Trophoblast cell (in vitro differentiated cells and primary cell): ENCODE data around the gene PDZD4.

Source experiments
- DNase-seq, 2 donors: peaks; one replicate each; pipeline ENCODE4 v3.0.0-alpha.2; 2016
- H2AFZ ChIP-seq: 2 replicates; pipeline ENCODE4 v1.6.1; 2013; ENCODE audit warnings: low read length, moderate library complexity, mild to moderate bottlenecking; ENCODE audit not compliant: insufficient read depth, poor library complexity
- H2AK5ac ChIP-seq: 2 replicates; pipeline ENCODE4 v1.6.1; 2013; ENCODE audit warnings: mild to moderate bottlenecking, low read length
- H2BK120ac ChIP-seq: 2 replicates; pipeline ENCODE4 v1.6.1; 2013; ENCODE audit warnings: low read length, mild to moderate bottlenecking, moderate library complexity; ENCODE audit not compliant: insufficient read depth, poor library complexity
- H2BK12ac ChIP-seq: 2 replicates; pipeline ENCODE4 v1.6.1; 2013; ENCODE audit warnings: mild to moderate bottlenecking, low read length, moderate library complexity
- H2BK5ac ChIP-seq: 2 replicates; pipeline ENCODE4 v1.6.1; 2013; ENCODE audit warnings: low read length, low read depth, moderate library complexity, mild to moderate bottlenecking; ENCODE audit not compliant: poor library complexity
- H3K14ac ChIP-seq: 2 replicates; pipeline ENCODE4 v1.6.1; 2013; ENCODE audit warnings: mild to moderate bottlenecking, low read length
- H3K18ac ChIP-seq: 2 replicates; pipeline ENCODE4 v1.6.1; 2013; ENCODE audit warnings: mild to moderate bottlenecking, low read length
- H3K23ac ChIP-seq: 2 replicates; pipeline ENCODE4 v1.6.1; 2013; ENCODE audit warnings: low read length
- H3K27ac ChIP-seq: 2 replicates; pipeline ENCODE4 v1.5.1; 2013; ENCODE audit warnings: low read depth, mild to moderate bottlenecking, inconsistent platforms, low read length, moderate library complexity
- H3K27me3 ChIP-seq: 2 replicates; pipeline ENCODE4 v1.6.1; 2013; ENCODE audit warnings: inconsistent platforms, mild to moderate bottlenecking, low read length, moderate library complexity; ENCODE audit not compliant: insufficient read depth
- H3K36me3 ChIP-seq, 2 experiments: 1 replicate in 1 of 2; 2 replicates in 1 of 2; pipeline ENCODE4 v1.6.1; 2013; ENCODE audit warnings: low read length in 2 of 2, mild to moderate bottlenecking in 2 of 2, moderate library complexity in 1 of 2; ENCODE audit not compliant: insufficient read depth in 2 of 2, control insufficient read depth in 1 of 2
- H3K4ac ChIP-seq: 2 replicates; pipeline ENCODE4 v1.6.1; 2013; ENCODE audit warnings: low read depth, mild to moderate bottlenecking, low read length, moderate library complexity
- H3K4me1 ChIP-seq, 2 experiments: 1 replicate in 1 of 2; 2 replicates in 1 of 2; pipeline ENCODE4 v1.6.1; 2013; ENCODE audit warnings: low read length in 2 of 2, mild to moderate bottlenecking in 2 of 2, moderate library complexity in 1 of 2; ENCODE audit not compliant: insufficient read depth in 2 of 2, control insufficient read depth in 1 of 2
- H3K4me2 ChIP-seq: 2 replicates; pipeline ENCODE4 v1.6.1; 2013; ENCODE audit warnings: inconsistent platforms, mild to moderate bottlenecking, low read length, moderate library complexity
- H3K4me3 ChIP-seq: 2 replicates; pipeline ENCODE4 v1.5.1; 2013; ENCODE audit warnings: mild to moderate bottlenecking, low read depth, low read length, inconsistent platforms
- H3K79me1 ChIP-seq: one replicate; pipeline ENCODE4 v1.6.1; 2013; ENCODE audit warnings: low read length
- H3K79me2 ChIP-seq: 2 replicates; pipeline ENCODE4 v1.6.1; 2013; ENCODE audit warnings: low read length, mild to moderate bottlenecking; ENCODE audit not compliant: control insufficient read depth, insufficient read depth, poor library complexity
- H3K9ac ChIP-seq: 2 replicates; pipeline ENCODE4 v1.6.1; 2013; ENCODE audit warnings: mild to moderate bottlenecking, low read length
- H3K9me3 ChIP-seq: 2 replicates; pipeline ENCODE4 v1.6.1; 2013; ENCODE audit warnings: low read depth, mild to moderate bottlenecking, control low read depth, inconsistent platforms, low read length; ENCODE audit not compliant: insufficient read depth
- H4K12ac ChIP-seq: 2 replicates; pipeline ENCODE4 v1.6.1; 2013; ENCODE audit warnings: low read depth, mild to moderate bottlenecking, low read length, moderate library complexity
- H4K8ac ChIP-seq: 2 replicates; pipeline ENCODE4 v1.6.1; 2013; ENCODE audit warnings: low read depth, mild to moderate bottlenecking, low read length, moderate library complexity
- H4K91ac ChIP-seq: one replicate; pipeline ENCODE4 v1.6.1; 2013; ENCODE audit warnings: low read depth, mild to moderate bottlenecking, low read length, moderate library complexity
- WGBS: extraction: QIAGEN DNeasy Blood & Tissue Kit; methylation state at CpG from one replicate; pipeline ENCODE4 v1.1.7; 2013; ENCODE audit warnings: missing lambda C conversion rate; ENCODE audit not compliant: insufficient read length, insufficient coverage; ENCODE audit errors: extremely low coverage; 5-methylcytosine and 5-hydroxymethylcytosine counted together

The PDZD4 gene

GRCh38 chrX:153863251-153863991 is 33.1 kb upstream of the PDZD4 start:
- H3K18ac ChIP-seq: no peak overlapping the region
- H3K4me3 ChIP-seq: no peak overlapping the region
- H3K27ac ChIP-seq: no peak overlapping the region
- no peak overlapping the region for H3K23ac ChIP-seq
- no peak overlapping the region for H3K4me2 ChIP-seq
- H2AFZ ChIP-seq: no peak overlapping the region
- H4K91ac ChIP-seq: no peak overlapping the region
- peaks cover 0 to 4% of the 10 kb centered on the region in 2 experiments for H3K4me1 ChIP-seq
- peaks cover 24 to 26% of the 10 kb centered on the region in 2 experiments for H3K36me3 ChIP-seq
- H2BK12ac ChIP-seq: no peak overlapping the region
- H3K9ac ChIP-seq: no peak overlapping the region
- no peak overlapping the region for H4K8ac ChIP-seq
- WGBS: no CpG with 5 or more reads among the region's 28 CpGs
- H2AK5ac ChIP-seq: no peak overlapping the region
- DNase-seq: no peak
- H4K12ac ChIP-seq: no peak overlapping the region
- no peak overlapping the region for H2BK5ac ChIP-seq
- peaks cover 2% of the 10 kb centered on the region for H3K9me3 ChIP-seq
- H3K79me1 ChIP-seq: no peaks in the 10 kb centered on the region
- H2BK120ac ChIP-seq: no peak overlapping the region
- H3K27me3 ChIP-seq: no peaks in the 10 kb centered on the region
- no peak overlapping the region for H3K4ac ChIP-seq
- no peaks in the 10 kb centered on the region for H3K79me2 ChIP-seq
- H3K14ac ChIP-seq: no peak overlapping the region

DNA sequence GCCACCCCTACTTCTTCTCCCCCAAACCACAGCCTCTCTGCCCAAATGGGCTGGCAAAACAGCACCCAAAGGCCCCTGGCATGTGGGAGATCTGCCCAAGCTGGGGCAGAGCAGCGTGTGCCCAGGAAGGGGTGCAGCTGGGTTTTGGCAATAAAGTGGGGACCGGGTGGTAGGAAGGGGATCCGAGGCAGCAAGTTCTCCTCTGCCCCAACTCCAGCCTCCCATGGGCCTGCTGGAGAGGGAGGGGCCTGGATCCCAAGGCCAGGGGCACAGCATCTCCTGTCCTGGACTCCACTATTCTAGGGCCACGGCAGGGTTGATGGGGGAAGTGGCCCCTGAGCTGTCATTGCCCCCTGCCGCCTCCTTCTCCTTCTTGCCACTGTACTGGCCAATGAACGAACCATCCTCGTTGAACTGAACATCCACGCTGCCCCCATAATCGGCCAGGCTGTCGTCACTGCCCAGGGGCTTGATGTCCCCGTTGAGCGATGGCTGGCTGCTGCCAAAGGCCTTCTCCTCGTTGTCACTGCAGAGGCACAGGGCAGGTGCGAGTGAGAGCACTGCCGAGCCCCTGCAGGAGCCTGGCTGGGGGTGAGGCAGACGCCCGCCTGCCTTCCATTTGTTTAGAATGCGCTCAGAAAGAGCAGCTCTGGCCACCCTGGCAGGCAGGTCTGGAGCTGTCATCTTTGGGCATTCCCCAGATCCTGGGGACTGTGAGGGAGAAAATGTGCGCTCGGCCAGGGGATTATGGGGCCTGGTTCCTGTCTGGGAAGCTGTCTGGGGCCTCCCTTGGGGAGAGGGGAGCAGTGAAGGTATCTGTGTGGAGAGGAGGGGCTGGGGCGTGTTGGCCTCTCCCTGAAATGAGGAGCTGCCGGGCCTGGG is 32.3 kb upstream of the PDZD4 start:
- Histone ChIP-seq H3K14ac (no peak overlapping the region), H3K27ac (no peak overlapping the region), H2AK5ac (no peak overlapping the region), H3K36me3 (peaks cover 16 to 19% of the 10 kb centered on the region in 2 experiments), H3K79me2 (no peaks in the 10 kb centered on the region), H4K91ac (no peak overlapping the region), H4K12ac (no peak overlapping the region), H3K9ac (no peak overlapping the region), H2BK120ac (no peak overlapping the region), H4K8ac (no peak overlapping the region), H3K23ac (no peak overlapping the region), H3K9me3 (peaks cover 2% of the 10 kb centered on the region), H2AFZ (no peak overlapping the region), H3K18ac (no peak overlapping the region), H2BK12ac (no peak overlapping the region), H3K27me3 (no peaks in the 10 kb centered on the region), H3K4me1 (peaks cover 0 to 4% of the 10 kb centered on the region in 2 experiments), H2BK5ac (no peak overlapping the region), H3K79me1 (no peaks in the 10 kb centered on the region), H3K4me3 (no peak overlapping the region), H3K4me2 (no peak overlapping the region), H3K4ac (no peak overlapping the region)
- no CpG with 5 or more reads among the region's 22 CpGs for WGBS
- DNase-seq: no peak

DNA sequence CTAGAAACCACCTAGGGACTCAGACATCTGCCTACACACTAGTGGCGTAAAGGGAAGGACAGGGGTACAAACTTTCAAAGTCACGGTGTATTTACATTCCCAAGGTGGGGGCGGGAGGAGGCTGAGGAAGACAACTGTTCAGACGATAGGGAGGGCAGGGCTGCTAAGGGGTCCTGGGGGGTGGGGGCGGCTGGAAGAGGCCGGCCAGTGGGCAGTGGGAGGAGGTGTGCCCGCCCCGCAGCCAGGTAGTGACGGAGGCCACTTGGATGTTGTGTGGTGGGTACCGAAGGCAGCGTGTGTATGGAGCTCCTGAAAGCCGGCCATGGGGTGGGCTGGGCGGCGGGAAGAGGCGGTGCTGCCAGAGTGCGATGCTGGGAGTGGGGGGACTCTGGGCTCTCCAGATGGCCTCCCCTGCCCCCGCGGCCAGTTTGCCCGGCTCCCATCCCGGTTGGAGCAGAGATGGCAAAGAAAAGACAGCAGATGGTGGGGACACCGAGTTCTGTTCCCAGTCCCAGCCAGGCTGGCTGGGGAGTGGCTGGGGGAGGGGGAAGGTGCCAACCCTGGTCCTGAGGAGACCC is 31.5 kb upstream of the PDZD4 start:
- peaks cover 13% of the 10 kb centered on the region in 2 experiments for H3K36me3 ChIP-seq
- H2BK120ac ChIP-seq: no peak overlapping the region
- no peak overlapping the region for H3K27ac ChIP-seq
- H3K4me2 ChIP-seq: no peak overlapping the region
- WGBS: no CpG with 5 or more reads among the region's 21 CpGs
- H3K27me3 ChIP-seq: no peaks in the 10 kb centered on the region
- H3K18ac ChIP-seq: no peak overlapping the region
- peaks cover 0 to 4% of the 10 kb centered on the region in 2 experiments for H3K4me1 ChIP-seq
- H3K9me3 ChIP-seq: peaks cover 2% of the 10 kb centered on the region
- H4K8ac ChIP-seq: no peak overlapping the region
- no peak overlapping the region for H4K12ac ChIP-seq
- no peak overlapping the region for H2BK5ac ChIP-seq
- no peak overlapping the region for H4K91ac ChIP-seq
- no peaks in the 10 kb centered on the region for H3K79me2 ChIP-seq
- no peak overlapping the region for H2BK12ac ChIP-seq
- H3K9ac ChIP-seq: no peak overlapping the region
- no peak for DNase-seq
- H2AFZ ChIP-seq: no peak overlapping the region
- no peak overlapping the region for H3K14ac ChIP-seq
- H3K23ac ChIP-seq: no peak overlapping the region
- H2AK5ac ChIP-seq: no peak overlapping the region
- no peak overlapping the region for H3K4me3 ChIP-seq
- H3K4ac ChIP-seq: no peak overlapping the region
- H3K79me1 ChIP-seq: no peaks in the 10 kb centered on the region

- H3K9ac ChIP-seq: no peak overlapping the region
- H3K4me3 ChIP-seq: no peak overlapping the region
- no peak overlapping the region for H2BK120ac ChIP-seq
- no peak overlapping the region for H2BK5ac ChIP-seq
- no peak overlapping the region for H3K27ac ChIP-seq
- H3K4me2 ChIP-seq: no peak overlapping the region
- no peaks in the 10 kb centered on the region for H3K27me3 ChIP-seq
- no peaks in the 10 kb centered on the region for H3K79me2 ChIP-seq
- H4K12ac ChIP-seq: no peak overlapping the region
- no CpG with 5 or more reads among the region's 10 CpGs for WGBS
- H2BK12ac ChIP-seq: no peak overlapping the region
- H3K79me1 ChIP-seq: no peaks in the 10 kb centered on the region
- no peak overlapping the region for H3K18ac ChIP-seq
- no peak overlapping the region for H4K91ac ChIP-seq
- H2AK5ac ChIP-seq: no peak overlapping the region
- no peak overlapping the region for H3K4ac ChIP-seq
- no peak for DNase-seq
- H3K23ac ChIP-seq: no peak overlapping the region
- peaks cover 2% of the 10 kb centered on the region for H3K9me3 ChIP-seq
- peaks cover 0 to 4% of the 10 kb centered on the region in 2 experiments for H3K4me1 ChIP-seq
- H4K8ac ChIP-seq: no peak overlapping the region
- peaks cover 8 to 9% of the 10 kb centered on the region in 2 experiments for H3K36me3 ChIP-seq
- H2AFZ ChIP-seq: no peak overlapping the region
- H3K14ac ChIP-seq: no peak overlapping the region
Measured at GRCh38 chrX:153861151-153861550, 30.8 kb upstream of the PDZD4 start.
